HG03097 (cell line): ENCODE data around the gene TBC1D17.

ENCODE experiments used
- ATAC-seq: cut with Tn5 transposase; IDR thresholded peaks from one replicate; pipeline ENCODE4 v1.9.1; 2021; ENCODE audit not compliant: unreplicated experiment, low FRiP score

The TBC1D17 gene

DNA sequence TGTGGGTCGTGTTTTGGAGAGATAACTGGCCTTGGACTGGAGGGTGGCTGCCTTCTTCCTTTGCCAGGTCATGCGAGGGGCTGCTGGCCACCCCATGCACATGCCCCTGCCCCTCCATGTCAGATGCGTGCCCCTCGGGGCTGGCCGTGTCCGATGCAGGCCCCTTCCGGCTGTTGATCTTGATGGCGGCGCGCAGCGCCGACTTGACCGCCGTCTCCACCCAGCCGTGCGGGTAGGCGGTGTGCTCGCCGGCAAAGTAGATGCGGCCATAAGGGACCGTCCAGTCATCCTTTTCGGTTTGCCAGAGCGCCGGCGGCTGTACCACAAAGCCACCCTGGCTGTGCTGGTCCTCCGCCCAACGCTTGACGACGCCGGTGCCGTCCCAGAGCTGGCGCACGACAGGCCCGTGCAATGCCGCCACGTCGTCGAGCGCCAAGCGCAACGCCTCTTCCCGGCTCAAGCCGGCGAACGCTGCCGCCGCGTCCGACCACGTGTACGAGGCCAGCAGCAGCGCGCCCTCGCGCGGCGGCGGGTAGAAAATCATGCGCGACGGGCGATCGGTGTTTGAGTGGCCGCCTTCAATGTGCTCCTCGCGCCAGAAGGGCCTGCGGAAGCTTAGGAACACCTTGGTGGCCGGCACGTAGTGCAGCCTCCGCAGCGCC lies 12.3 kb downstream of the TBC1D17 start:
- no peak for ATAC-seq

DNA sequence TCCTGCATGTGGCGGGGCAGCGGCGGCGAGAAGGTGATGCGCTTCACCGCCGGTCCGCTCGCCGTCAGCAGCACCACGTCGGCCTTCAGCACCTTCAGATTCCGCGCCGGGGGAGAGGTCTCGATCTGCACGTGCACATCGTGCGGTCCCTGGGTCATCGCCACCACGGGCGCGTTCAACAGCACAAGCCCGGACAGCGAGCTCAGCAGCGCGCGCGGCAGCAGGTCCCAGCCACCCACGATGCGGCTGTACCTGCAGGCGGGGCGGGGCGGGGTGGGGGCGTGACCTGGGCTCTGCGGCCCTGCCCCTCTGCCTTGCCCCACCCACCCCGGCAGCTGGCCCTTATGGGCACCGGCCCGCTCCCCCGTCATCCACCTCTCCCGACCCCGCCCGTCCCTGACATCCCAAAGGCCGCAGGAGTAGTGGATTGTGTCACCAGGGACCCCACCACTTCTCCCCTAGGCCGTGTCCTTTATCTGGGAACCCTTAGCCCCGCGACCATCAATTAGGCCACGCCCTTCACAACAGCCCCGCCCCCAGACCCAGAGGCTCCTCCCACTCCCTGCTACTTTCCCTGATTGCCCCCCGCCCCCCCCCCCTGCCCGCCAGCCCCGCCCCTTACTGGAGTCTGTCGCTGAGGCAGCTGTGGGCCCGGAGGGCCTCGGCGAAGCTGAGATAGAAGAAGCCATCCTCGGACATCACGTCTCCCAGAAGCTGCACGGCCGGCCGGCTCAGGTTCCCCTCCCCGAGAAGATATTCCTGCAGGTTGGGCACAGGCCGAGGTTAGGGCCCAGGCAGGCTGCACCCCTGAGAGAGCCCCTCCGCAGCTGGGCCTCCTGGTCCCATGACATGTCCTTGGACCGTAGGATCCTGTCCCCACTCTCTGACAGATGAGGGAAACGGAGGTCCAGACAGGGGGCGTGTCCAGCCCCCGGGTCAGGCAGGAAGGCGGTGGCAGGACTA lies 13.1 kb downstream of the TBC1D17 start:
- no peak for ATAC-seq

DNA sequence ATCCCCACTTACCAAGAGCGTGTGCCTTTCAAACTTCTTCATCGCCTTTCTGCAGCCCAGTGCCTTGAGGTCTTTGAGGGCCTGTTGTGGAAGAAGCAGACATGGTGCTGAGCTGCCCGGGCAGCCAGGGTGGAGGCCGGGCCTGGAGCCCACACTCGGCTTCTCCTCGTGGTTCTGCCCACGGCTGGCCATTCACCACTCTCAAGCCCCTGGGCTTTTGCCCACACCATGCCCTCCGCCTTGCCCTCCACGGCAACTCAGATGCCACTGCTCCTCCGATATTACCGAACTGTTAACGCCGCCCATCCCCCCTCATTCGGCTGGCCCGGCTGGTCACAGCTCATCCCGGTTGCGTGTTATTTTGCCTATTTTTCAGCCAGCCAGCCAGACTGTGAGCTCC lies 13.9 kb downstream of the TBC1D17 start:
- ATAC-seq = no peak

DNA sequence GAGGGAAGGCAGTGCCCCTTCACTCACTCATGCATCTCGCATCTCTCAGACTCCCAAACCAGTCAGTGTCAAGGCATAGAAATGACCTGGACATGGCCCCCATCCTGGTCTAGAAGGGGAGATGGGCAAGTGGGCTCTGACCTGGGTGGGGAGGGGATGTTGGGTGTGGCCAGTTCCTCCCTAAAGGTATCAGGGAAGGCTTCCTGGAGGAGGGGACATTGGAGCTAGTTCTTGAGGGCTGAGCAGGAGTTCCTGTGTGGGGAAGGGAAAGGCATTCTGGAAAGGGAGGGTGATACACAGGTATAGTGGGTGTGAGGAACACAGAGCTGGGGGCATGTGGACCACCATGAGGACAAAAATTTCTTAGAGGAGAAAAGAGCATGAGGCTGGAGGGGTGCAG lies 15.2 kb downstream of the TBC1D17 start:
- ATAC-seq = no peak

DNA sequence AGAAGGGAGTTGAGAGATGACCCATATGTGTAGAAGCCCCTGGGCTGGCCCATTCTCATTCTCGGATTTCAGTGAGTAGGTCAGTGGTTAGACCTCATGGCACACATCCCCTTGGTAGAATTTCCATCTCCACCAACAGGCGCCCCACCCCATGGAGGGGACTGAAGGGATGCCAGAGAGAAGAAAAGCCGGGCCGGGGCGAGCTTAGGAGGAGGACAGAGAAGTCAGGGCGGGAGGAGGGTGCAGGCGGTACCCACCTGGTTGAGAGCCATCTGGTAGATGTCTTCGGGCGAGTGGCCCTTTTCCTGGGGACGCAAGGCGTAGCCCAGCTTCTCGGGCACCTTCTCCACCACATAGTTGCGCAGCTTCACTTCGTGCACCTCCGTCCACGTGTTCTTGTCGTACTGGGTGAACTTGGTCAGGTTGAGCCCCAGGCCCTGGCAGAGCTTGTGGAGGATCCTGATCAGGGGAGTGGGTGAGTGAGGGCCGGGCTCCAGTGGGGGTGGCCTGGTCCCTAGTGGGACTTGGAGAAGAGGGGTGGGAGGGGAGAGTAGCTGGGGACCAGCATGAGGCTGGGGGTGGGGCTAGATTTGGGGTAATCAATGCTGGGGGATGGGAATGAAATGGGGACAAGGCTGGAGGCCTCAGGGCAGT lies 16.6 kb downstream of the TBC1D17 start:
- ATAC-seq = no peak

DNA sequence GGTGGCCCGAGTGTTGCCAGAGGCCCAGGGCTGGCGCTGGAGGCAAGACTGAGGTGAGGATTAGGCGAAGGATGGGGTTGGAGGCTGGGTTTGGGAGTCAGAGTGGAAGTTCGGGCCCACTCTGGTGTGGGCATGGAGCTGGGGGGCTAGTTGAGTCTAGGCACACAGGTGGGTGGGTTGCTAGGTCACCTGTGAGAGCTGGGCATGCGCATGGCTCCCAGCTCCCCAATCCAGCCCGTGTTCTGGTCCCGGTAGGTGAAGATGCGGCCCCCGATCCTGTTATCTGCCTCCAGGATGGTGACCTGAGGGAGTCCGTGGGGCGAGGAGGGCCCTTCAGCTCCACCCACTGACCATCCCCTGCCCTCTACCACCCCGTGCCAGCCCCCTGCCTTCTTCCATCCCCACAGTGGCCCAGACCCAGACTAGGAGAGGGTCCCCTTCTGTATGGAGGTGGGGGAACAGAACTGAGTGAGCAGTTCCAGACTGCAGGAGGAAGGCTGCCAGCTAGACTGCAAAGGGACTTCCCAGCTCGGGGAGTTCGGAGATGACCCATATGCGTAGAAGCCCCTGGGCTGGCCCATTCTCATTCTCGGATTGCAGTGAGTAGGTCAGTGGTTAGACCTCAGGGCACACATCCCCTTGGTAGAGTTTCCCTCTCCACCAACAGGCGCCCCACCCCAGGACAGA lies 17.5 kb downstream of the TBC1D17 start:
- ATAC-seq = no peak

DNA sequence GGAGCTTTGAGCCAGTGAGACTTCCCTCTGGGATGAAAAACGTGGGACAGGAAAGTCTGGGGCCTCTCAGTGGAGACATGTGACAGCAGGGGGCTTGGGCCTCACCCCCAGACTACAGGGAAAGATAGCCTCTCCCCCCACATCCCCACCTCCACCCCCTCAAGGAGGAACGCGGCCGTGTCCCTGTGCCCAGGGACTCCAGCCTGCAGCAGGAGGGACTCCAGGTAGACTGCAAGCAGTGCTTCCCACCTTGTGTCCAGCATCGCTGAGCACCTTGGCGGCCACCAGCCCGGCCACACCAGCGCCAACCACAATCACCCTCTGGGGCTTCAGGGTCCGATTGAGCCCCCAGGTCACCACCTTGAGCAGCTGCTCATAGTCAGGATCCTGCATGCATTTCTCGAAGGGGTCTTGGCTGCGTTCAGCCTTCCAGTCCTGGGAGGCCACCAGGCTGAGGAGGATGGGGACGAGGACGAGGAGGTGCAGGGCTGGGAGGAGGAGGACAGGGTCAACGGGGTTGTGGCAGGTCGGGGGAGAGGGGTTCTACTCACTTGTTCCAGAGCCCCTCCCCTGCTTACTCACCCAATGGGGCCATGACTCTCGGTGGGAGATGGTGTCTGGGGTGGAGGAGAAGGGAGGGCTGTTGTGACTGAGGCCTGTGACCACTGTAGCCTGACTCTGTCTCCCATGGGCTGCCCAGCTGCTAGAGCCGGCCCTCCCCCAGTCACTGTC lies 18.2 kb downstream of the TBC1D17 start:
- no peak for ATAC-seq

DNA sequence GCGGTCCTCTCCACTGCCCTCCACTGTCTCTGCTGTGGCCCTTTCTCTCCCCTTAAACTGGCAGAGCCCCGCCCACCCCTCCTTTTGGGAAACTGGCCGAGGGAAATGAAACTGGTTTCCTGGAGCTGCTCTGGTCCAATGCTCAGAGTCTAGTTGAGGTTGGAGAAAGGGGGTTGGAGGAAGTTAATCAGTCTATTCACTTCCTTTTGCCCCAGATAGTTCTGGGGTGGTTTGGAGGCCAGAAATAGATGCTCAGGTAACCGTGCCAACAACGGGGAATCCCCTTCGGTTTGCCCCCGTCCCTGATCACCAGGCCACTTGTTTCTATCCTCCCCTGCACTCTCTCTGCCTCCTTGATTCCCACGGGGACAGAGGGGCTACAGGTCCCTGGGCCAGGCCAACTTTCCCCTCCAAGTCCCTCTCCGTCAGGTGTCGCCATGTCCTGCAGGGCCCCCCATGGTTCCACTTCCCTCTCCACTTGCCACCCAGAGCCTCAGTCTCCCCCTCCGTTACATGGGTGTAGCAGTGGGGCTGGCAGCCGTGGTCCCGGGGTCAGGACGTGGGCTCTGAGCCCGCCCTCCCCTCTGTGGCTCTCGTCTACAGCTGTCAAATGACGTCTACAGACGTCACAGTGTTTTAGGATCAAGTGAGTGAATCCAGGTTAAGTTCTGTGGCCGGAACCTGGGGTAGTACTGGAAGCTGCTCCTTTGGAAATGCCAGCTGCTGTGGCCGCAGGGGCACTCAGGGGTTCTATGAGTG lies 19.5 kb downstream of the TBC1D17 start, which contains the start of gene IL4I1:
Gene IL4I1, minus strand, starts transcription at position 25 of the 759 bp plus-strand sequence. CDS start 727 bp downstream, outside the sequence.
- ATAC-seq = peak; percentile 61

DNA sequence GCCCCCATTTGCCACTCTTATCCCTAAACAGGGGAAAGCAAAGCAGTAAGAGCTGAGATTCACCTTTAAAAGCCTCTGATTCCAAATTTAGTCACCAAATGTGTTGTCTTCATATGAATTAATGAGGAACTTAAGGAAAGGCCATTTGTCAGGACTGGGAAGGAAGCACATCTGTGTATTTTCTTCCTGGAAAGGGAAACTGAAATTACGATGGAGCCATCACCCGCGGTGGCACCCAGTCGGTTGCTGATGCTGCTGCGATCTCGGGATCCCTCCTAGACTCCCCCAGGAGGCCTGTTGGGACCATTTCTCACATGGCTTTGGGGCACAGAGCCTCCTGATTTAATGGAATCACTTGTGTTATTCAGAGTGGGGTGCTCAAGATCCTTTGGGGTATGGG lies 26.6 kb downstream of the TBC1D17 start:
- ATAC-seq = no peak

DNA sequence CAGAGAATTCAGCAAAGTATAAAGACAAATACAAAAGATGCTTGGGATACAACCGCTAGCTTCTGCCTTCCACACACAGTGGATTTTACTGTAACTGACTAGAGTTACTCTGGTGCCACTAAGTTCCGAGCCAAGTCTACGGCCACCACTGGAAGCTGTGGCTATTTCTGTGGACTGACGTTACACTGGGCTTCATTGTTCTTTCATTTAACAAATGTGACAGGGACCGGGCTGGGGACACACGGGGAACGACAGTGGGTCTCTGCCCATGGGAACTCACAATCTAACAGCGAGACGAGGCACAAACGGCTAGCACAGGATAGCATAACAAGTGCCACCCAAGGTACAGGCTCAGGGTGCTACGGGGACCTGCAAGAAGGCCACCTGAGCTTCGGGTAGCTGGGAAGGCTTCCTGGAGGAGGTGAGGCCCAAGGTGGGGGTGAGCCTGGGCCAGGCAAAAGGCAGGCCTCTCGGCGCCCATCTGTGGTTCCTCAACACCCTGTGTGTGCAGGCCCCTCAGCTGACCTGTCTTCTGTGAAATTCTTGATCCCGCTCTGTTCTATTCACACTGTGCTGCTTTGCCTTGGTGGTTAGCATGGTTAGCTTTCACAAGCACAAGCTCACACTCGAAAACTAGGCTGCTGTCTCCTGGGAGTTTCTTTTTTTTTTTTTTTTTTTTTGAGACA lies 29.5 kb downstream of the TBC1D17 start:
- no peak for ATAC-seq

DNA sequence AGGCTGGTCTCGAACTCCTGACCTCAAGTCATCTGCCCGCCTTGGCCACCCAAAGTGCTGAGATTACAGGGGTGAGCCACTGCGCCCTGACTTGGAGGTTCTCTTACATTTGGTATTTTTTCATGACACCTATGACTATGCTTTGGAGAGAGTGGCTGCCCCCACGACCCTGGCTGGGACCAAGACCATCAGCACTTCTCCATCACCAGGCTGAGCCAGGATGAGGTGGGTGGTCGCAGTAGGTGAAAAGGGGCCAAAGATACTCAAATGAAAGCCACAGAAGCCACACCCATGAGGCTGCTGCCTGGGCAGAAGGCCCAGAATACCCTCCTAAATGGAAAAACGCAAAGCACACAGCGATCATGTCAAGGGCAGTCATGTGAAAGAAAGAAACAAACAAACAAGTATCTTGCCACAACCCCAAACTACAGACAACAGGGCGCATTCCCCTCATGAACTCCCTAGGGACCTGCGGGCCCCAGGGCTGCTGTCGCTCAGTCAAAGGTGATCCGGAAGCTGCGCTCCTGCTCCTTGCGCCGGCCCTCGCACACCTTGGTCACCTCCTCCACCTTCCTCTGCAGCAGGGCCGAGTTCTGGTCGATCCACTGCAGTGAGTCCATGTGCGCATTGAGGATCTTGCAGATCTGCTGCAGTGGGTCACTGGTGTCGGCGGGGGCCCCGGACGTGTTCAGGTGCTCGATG lies 30.4 kb downstream of the TBC1D17 start:
- ATAC-seq = no peak

DNA sequence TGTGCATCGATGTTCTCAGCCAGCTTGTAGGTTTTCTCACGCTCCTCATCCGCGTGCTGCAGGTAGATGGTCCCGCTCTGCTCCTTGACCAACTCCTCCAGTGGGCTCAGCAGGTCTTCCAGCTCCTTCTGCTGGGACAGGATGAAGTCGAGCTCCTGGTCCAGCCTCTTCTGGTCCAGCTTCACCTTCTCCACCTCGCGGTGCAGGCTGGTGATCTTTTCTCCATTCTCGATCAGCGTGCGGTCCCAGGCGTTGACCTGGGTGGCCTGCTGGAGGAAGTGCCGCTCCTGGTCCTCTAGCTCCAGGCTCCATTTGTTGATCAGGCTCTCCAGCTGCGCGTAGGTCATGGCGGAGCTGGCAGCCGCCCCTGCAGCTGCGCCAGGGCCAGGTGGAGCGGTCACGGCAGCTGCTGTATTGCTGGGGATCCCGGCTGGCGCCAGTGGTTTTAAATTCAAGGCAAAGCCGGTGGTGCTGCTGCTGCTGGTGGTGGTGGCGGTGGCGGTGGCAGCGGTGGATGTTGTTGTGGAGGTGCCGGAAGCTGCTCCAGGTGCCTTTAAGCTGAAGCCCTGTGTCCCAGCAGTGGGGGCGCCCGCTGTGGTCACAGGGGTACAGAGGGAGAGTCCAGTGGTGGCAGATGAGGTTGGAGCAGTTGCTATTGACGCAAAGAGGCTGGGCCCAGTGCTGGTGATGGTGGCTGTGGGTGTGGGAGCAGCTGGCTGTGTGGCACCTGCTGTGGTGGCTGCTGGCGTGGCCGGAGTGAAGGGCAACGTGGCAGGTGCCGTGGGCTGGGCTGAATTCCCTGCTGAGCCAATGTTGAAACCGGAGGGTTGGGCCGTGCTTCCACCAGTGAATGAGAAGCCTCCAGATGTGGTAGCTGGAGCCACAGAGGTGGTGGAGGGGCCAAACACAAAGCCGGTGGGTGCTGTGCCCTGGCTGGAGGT lies 31.2 kb downstream of the TBC1D17 start:
- no peak for ATAC-seq

DNA sequence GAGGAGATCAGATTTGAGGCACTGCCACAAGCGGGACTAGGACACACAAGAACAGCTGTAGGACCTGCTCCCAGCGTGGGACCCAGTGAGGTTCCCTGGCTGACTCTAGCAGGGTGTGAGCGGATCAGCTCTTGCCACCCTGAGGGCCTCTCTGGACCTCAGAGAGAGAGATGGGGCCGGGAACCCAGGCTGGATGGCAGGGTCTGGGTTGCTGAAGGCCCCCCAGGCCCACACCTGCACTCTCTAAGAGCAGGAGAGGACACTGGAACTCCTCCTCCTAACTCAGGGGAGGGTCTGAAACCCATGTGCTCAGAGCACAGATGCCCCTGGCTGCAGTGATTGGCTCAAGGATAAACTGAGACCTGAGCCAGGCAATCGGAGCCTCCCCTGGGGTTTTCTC lies 32.7 kb downstream of the TBC1D17 start:
- ATAC-seq = no peak

DNA sequence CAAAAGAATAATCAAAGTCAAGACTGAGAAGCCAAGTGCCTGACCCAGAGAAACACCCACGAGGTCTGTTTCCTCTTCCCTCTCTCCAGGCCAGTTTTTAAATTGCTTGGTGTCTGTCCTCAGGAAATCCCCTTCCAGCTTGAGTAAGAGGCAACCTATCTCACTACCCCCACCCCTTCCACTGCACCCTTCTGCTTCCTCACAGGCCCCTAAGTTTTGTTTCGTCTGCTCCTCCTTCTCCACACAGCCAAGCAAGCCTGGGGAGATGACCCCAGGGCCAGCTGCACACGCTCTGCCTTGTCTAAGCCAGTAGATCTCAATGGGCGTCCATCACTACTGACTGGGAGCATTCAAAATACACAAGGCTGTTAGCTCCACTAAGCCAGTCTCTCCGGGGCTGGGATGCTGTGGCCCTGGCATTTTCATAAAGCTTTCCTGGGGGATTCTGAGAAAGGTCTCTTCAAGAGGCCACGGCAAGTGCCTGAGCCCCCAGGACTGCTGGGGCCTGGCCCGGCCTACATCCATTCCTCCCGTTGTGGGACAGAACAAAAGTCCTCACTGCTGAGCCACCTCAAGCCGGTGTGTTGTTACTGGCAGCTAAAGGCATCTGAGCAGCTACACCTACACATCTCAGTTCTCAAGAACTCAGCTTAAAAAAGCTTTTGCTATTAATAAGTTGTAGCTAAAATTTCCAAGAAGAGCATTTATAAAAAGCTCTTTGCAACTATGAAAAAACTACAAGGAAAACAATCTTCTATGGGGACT lies 34.1 kb downstream of the TBC1D17 start:
- no peak for ATAC-seq

DNA sequence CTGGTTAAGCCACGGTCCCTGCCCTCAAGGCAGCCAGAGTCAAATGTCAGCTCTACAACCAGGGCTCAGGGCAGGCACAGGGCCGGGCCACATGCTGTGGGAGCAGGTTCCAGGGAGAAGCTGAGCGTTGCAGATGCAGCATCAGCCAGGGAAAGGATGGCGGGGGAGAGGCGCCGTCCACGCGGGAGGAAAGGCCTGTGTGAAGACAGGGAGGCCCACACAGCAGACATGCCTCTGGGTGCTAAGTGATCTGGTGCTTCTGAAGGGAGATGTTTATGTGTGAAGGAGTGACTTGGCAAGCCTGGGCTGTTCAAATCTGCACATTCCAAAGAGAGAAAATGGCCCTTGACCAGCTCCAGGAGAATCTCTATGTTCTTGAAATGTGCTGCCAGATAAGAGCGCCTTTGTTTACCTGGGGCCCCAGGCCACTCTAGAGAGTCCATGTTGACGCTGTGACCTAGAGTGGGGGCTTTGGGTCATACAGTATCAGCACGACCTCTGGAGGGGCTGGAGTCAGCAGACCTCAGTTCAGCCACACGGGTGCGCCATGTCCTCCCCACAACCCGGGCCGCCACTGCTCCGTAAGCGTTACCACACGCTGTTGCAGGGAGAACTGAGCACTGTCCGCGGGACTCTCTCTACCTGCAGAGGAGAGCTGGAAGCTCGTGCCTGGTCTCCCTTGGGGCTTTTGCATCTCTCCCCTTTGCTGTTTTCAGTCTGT lies 35.6 kb downstream of the TBC1D17 start:
- no peak for ATAC-seq

DNA sequence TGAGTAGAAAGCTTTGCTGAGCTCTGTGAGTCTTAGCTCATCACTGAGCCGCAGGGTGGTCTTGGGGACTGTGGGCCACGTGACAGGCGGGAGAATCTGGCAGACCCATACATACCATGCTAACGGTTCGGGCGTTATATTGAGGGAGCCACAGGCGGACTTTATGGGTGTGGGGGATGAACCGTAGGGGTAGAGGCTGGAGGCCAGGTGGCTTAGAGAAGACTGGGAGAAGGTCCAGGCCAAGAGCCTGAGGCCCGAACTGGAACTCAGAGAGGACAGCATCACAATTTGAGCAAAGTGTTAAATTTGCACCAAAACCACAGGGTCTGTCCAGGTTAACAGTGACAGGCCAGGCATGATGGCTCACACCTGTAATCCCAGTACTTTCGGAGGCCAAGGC lies 36.2 kb downstream of the TBC1D17 start:
- ATAC-seq = no peak
